Effector memory CD8-positive, alpha-beta T cell (primary cell): ENCODE data around the gene NT5DC3.
"Not testable (repeated sequence)": the region's sequence is repeated elsewhere in the genome, so short reads cannot be mapped to it uniquely, and the experiment has no call there.

Source experiments
- ATAC-seq: fragments of 150-1000 bp; cut with Tn5 transposase; replicated peaks from 2 replicates; pipeline ENCODE4 v1.10.0; 2021; ENCODE audit warnings: mild to moderate bottlenecking, moderate library complexity
- DNase-seq, 3 experiments: peaks; one replicate each; pipeline ENCODE4 v3.0.0; 2021
- H3K27ac Mint-ChIP-seq, 2 donors: one replicate each; pipeline ENCODE4 v1.8.0; 2022; ENCODE audit warnings: mild to moderate bottlenecking in 2 of 2, mixed read lengths in 2 of 2, moderate library complexity in 2 of 2
- H3K27me3 Mint-ChIP-seq, 2 donors: one replicate each; pipeline ENCODE4 v1.8.0; 2022; ENCODE audit warnings: mixed read lengths in 2 of 2
- H3K36me3 Mint-ChIP-seq: one replicate; pipeline ENCODE4 v1.8.0; 2022; ENCODE audit warnings: mild to moderate bottlenecking, moderate library complexity, mixed read lengths; ENCODE audit not compliant: insufficient read depth
- H3K4me1 Mint-ChIP-seq, 2 donors: one replicate each; pipeline ENCODE4 v1.8.0; 2022; ENCODE audit warnings: low read depth in 2 of 2, mixed read lengths in 2 of 2
- H3K4me3 Mint-ChIP-seq, 2 donors: one replicate each; pipeline ENCODE4 v1.8.0; 2022; ENCODE audit warnings: mild to moderate bottlenecking in 2 of 2, mixed read lengths in 2 of 2, moderate library complexity in 2 of 2
- H3K9me3 Mint-ChIP-seq, 2 donors: one replicate each; pipeline ENCODE4 v1.8.0; 2022; ENCODE audit warnings: mixed read lengths in 2 of 2

The NT5DC3 gene

GRCh38 chr12:103848917-103849491 lies 8.0 kb upstream of the NT5DC3 start:
- no peak for ATAC-seq
- Mint-ChIP-seq H3K9me3 (no peaks in the 10 kb centered on the region), H3K4me3 (no peak overlapping the region), H3K4me1 (no peaks in the 10 kb centered on the region), H3K27me3 (no peaks in the 10 kb centered on the region), H3K36me3 (no peaks in the 10 kb centered on the region), H3K27ac (no peak overlapping the region)
- DNase-seq, result no peak

GRCh38 chr12:103848143-103848542 lies 7.1 kb upstream of the NT5DC3 start:
- Mint-ChIP-seq H3K4me1 (no peaks in the 10 kb centered on the region), H3K36me3 (no peaks in the 10 kb centered on the region), H3K9me3 (no peaks in the 10 kb centered on the region), H3K27me3 (no peaks in the 10 kb centered on the region), H3K27ac (no peak overlapping the region), H3K4me3 (no peak overlapping the region)
- ATAC-seq (no peak), DNase-seq (no peak)

- no peaks in the 10 kb centered on the region for H3K9me3 Mint-ChIP-seq
- H3K36me3 Mint-ChIP-seq, result peaks cover 6% of the 10 kb centered on the region
- DNase-seq (no peak), ATAC-seq (no peak)
- no peak overlapping the region for H3K4me3 Mint-ChIP-seq
- peaks cover 7% of the 10 kb centered on the region in 2 donors for H3K4me1 Mint-ChIP-seq
- H3K27ac Mint-ChIP-seq, result no peak overlapping the region
- H3K27me3 Mint-ChIP-seq, result no peaks in the 10 kb centered on the region
These were observed 5.4 kb upstream of the NT5DC3 start for GRCh38 chr12:103846415-103846814.

DNA sequence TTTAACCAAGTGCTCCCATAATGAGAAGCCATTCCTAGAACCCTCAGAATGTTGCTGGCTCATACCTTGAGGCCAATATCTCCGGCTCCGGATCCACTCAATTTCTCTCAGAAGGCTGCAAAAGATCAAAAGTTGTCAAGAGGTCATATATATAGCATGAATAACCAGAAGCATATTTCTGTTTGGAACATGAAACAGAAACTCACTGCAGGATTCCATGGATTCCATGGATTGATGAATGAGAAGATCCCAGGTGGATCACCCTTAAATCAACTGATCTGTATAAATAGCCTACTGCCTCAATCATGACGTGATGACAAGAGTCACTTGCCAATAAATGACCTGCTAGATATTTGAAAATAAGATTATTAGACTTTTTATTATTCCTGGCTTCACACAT lies 3.3 kb upstream of the NT5DC3 start:
- ATAC-seq (no peak), DNase-seq (no peak)
- no peak overlapping the region for H3K4me3 Mint-ChIP-seq
- peaks cover 8% of the 10 kb centered on the region for H3K36me3 Mint-ChIP-seq
- no peaks in the 10 kb centered on the region for H3K9me3 Mint-ChIP-seq
- no peaks in the 10 kb centered on the region for H3K27me3 Mint-ChIP-seq
- H3K4me1 Mint-ChIP-seq, result peaks cover 14 to 15% of the 10 kb centered on the region in 2 donors
- no peak overlapping the region for H3K27ac Mint-ChIP-seq

- Mint-ChIP-seq H3K36me3 (peaks cover 8% of the 10 kb centered on the region), H3K27me3 (no peaks in the 10 kb centered on the region)
These were observed 903 bp upstream of the NT5DC3 start for GRCh38 chr12:103841690-103842584.

GRCh38 chr12:103840462-103840875 lies 565 bp downstream of the NT5DC3 start:
- peak in 1 of 3 experiments; percentile 3 for DNase-seq
- Mint-ChIP-seq H3K27me3 (no peaks in the 10 kb centered on the region), H3K36me3 (peaks cover 8% of the 10 kb centered on the region)

More at GRCh38 chr12:103841690-103842584, 903 bp upstream of the NT5DC3 start:
- ATAC-seq (peak; percentile 18), DNase-seq (peak; percentile 16 to 22 (median 20))
- Mint-ChIP-seq H3K4me3 (peak overlapping the region; percentile 88 to 89), H3K27ac (peak overlapping the region; percentile 81 to 86), H3K9me3 (no peaks in the 10 kb centered on the region), H3K4me1 (peaks cover 14 to 15% of the 10 kb centered on the region in 2 donors)

DNA sequence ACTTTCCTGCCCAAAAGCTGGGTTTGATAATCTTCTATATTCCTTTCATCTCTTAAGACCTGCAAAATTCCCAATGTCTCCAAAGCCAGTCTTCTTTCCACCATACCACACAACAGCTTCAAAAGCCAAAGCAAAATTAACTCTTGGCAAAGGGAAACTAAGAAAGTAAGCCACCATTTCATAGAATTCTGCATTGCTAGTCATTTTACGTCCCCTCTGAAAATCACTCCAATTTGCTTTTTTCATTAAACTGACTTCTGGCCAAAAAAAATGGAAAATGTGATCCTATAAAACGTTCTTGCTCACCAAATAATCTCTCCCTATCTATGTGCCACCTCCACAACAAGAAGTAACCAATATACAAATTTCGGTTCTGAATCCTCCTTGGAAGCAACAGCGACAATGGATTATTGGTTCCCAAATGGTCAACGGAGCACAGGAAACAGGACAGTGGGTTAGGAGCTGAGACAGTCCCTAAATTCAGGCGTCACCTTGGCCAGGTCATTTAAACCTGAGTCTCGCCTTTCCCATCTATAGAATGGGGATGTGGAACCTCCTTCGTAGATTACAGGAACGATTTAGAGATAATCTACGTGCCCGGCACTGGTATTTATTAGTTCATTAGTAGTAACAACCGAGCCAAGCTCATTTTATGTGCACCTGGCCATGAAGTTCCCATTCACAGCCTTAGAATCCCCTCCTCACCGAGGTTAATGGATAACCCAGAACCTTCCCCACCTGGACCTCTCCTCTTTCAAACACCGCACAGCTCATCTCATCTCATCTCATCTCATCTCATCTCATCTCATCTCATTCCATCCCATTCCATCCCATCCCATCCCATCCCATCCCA lies 1.2 kb downstream of the NT5DC3 start:
- Mint-ChIP-seq H3K27me3 (no peaks in the 10 kb centered on the region), H3K4me3 (peak overlapping the region; percentile 88 to 89), H3K4me1 (peaks cover 14 to 15% of the 10 kb centered on the region in 2 donors), H3K36me3 (peaks cover 8% of the 10 kb centered on the region), H3K27ac (peak overlapping the region; percentile 75 to 81), H3K9me3 (no peaks in the 10 kb centered on the region)
- ATAC-seq (no peak), DNase-seq (no peak)

More at GRCh38 chr12:103840462-103840875, 565 bp downstream of the NT5DC3 start:
- H3K9me3 Mint-ChIP-seq, result no peaks in the 10 kb centered on the region
- peak overlapping the region; percentile 88 to 89 for H3K4me3 Mint-ChIP-seq
- no peak for ATAC-seq
- peaks cover 14 to 15% of the 10 kb centered on the region in 2 donors for H3K4me1 Mint-ChIP-seq
- H3K27ac Mint-ChIP-seq, result peak overlapping the region; percentile 75 to 81

DNA sequence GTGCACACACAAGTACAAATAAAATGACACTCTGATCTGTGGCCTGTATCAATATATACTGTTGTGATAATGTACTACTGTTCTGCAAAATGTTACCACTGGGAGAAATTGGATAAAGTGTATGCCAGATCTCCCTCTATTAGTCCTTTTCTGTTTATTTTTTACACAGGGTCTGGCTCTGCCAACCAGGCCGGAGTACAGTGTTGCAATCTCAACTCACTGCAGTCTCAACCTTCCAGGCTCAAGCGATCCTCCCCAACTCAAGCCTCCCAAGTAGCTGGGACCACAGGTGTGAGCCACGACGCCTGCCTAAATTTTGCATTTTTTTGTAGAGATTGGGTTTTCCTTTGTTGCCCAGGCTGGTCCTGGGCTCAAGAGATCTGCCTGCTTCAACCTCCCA lies 1.9 kb downstream of the NT5DC3 start:
- Mint-ChIP-seq H3K36me3 (peaks cover 8% of the 10 kb centered on the region), H3K4me3 (no peak overlapping the region), H3K27ac (no peak overlapping the region), H3K27me3 (no peaks in the 10 kb centered on the region), H3K9me3 (no peaks in the 10 kb centered on the region), H3K4me1 (peaks cover 14 to 15% of the 10 kb centered on the region in 2 donors)
- ATAC-seq, result no peak
- no peak for DNase-seq

GRCh38 chr12:103838254-103838914 lies 2.6 kb downstream of the NT5DC3 start:
- H3K27me3 Mint-ChIP-seq, result peaks cover 0 to 4% of the 10 kb centered on the region in 2 donors
- H3K4me1 Mint-ChIP-seq, result peaks cover 14 to 15% of the 10 kb centered on the region in 2 donors
- H3K36me3 Mint-ChIP-seq, result peaks cover 8% of the 10 kb centered on the region
- no peak overlapping the region for H3K27ac Mint-ChIP-seq
- ATAC-seq (no peak), DNase-seq (no peak)
- H3K4me3 Mint-ChIP-seq, result no peak overlapping the region
- H3K9me3 Mint-ChIP-seq, result no peaks in the 10 kb centered on the region

DNA sequence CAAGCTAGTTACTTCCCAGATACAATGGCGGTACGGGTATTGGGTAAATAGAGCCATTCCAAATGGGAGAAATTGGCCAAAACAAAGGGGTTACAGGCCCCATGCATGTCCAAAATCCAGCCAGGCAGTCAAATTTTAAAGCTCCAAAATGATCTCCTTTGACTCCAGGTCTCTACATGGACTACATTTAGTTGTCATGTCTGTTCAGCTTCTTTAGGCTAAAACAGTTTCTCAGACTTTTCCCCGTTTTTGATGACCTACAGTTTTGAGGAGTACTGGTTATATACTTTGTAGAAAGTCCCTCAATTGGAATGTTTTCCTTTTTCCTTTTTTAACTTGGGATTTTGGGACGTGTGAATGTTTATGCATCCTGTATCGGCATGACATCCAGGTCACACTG lies 4.7 kb downstream of the NT5DC3 start:
- H3K27me3 Mint-ChIP-seq, result peaks cover 0 to 4% of the 10 kb centered on the region in 2 donors
- H3K27ac Mint-ChIP-seq, result no peak overlapping the region
- peaks cover 2% of the 10 kb centered on the region for H3K36me3 Mint-ChIP-seq
- ATAC-seq (no peak), DNase-seq (no peak)
- no peaks in the 10 kb centered on the region for H3K9me3 Mint-ChIP-seq
- H3K4me1 Mint-ChIP-seq, result peaks cover 8 to 10% of the 10 kb centered on the region in 2 donors
- no peak overlapping the region for H3K4me3 Mint-ChIP-seq

DNA sequence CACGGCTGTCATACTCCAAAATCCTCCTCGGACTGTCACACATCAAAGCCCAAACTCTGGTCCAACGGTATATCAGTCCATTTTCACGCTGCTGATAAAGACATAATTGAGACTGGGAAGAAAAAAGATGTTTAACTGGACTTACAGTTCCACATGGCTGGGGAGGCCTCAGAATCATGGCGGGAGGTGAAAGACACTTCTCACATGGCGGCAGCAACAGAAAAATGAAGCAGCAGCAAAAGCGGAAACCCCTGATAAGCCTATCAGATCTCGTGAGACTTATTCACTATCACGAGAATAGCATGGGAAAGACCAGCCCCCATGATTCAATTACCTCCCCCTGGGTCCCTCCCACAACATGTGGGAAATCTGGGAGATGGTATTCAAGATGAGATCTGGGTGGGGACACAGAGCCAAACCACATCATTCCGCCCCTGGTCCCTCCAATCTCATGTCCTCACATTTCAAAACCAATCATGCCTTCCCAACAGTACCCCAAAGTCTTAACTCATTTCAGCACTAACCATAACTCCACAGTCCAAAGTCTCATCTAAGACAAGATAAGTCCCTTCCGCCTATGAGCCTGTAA lies 5.2 kb downstream of the NT5DC3 start:
- H3K27ac Mint-ChIP-seq, H3K27me3 Mint-ChIP-seq, H3K36me3 Mint-ChIP-seq, DNase-seq, H3K4me3 Mint-ChIP-seq, ATAC-seq, H3K9me3 Mint-ChIP-seq, H3K4me1 Mint-ChIP-seq: not testable (repeated sequence)

DNA sequence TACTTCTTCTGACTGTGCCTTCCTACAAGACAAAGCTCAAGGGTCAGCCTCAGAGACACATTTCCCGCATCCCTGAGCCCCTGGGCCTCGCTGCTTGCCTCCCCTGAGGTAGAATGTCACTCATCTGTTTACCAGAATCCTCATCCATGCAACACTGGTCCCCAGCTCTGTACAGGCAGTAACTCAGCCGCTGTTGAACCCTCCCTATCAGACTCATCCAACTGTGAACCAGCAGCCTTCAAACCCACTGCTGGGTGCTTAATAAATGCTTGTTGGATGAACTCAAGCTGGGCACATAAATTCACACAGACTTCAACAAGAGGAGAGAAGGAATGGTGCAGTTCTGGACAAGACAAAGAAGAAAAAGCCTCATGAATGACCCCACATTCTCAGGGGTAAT lies 6.1 kb downstream of the NT5DC3 start:
- Mint-ChIP-seq H3K27me3 (peaks cover 0 to 4% of the 10 kb centered on the region in 2 donors), H3K4me3 (no peak overlapping the region), H3K27ac (no peak overlapping the region)

More for the DNA sequence above, 6.1 kb downstream of the NT5DC3 start:
- Mint-ChIP-seq H3K4me1 (peaks cover 3 to 4% of the 10 kb centered on the region in 2 donors), H3K9me3 (peaks cover 0 to 1% of the 10 kb centered on the region in 2 donors), H3K36me3 (peaks cover 2% of the 10 kb centered on the region)
- ATAC-seq, result no peak
- no peak for DNase-seq
